H9 (cell line): ENCODE measurements around the gene GHRL. TPM values are rescaled to one million over a fixed set of nuclear protein-coding genes. Genes with fewer than 3 reads are reported as not detected.
A peak's percentile ranks its signal among the peaks of the same experiment; 100 is the strongest.

Experiments
- DNase-seq: peaks from one replicate; pipeline ENCODE4 v3.0.0-alpha.2; 2017
- H2AFZ ChIP-seq: one replicate; pipeline ENCODE4 v1.6.1; 2013; ENCODE audit warnings: mild to moderate bottlenecking, low read length, control low read depth, moderate library complexity
- H2AK5ac ChIP-seq: 2 replicates; pipeline ENCODE4 v1.6.1; 2013; ENCODE audit warnings: low read length, control low read depth, mixed read lengths; ENCODE audit not compliant: insufficient read length
- H2BK120ac ChIP-seq: one replicate; pipeline ENCODE4 v1.6.1; 2013; ENCODE audit warnings: low read depth, mild to moderate bottlenecking, low read length, control low read depth, inconsistent platforms; ENCODE audit not compliant: poor library complexity, severe bottlenecking
- H2BK12ac ChIP-seq: 2 replicates; pipeline ENCODE4 v1.6.1; 2013; ENCODE audit warnings: low read length, control low read depth, mixed read lengths, low read depth; ENCODE audit not compliant: insufficient read length
- H2BK15ac ChIP-seq: 2 replicates; pipeline ENCODE4 v1.6.1; 2013; ENCODE audit warnings: low read depth, low read length, control low read depth
- H2BK20ac ChIP-seq: one replicate; pipeline ENCODE4 v1.6.1; 2013; ENCODE audit warnings: low read depth, mild to moderate bottlenecking, low read length, control low read depth, inconsistent platforms; ENCODE audit not compliant: poor library complexity, severe bottlenecking
- H2BK5ac ChIP-seq: 2 replicates; pipeline ENCODE4 v1.6.1; 2013; ENCODE audit warnings: low read length, control low read depth, mixed read lengths; ENCODE audit not compliant: insufficient read length
- H3K14ac ChIP-seq: 2 replicates; pipeline ENCODE4 v1.6.1; 2013; ENCODE audit warnings: low read length, control low read depth; ENCODE audit not compliant: insufficient read depth
- H3K18ac ChIP-seq: 2 replicates; pipeline ENCODE4 v1.6.1; 2013; ENCODE audit warnings: low read depth, mild to moderate bottlenecking, mixed read lengths, low read length, control low read depth; ENCODE audit not compliant: insufficient read length
- H3K23ac ChIP-seq: 2 replicates; pipeline ENCODE4 v1.6.1; 2013; ENCODE audit warnings: low read length, control low read depth, mixed read lengths, low read depth; ENCODE audit not compliant: insufficient read length
- H3K23me2 ChIP-seq: 2 replicates; pipeline ENCODE4 v1.6.1; 2013; ENCODE audit warnings: low read depth, mild to moderate bottlenecking, mixed read lengths, low read length, control low read depth; ENCODE audit not compliant: insufficient read length, poor library complexity, severe bottlenecking
- H3K27ac ChIP-seq: 2 replicates; pipeline ENCODE4 v1.5.1; 2013; ENCODE audit warnings: low read length, control low read depth, mixed read lengths, low read depth; ENCODE audit not compliant: insufficient read length
- H3K27me3 ChIP-seq: 2 replicates; pipeline ENCODE4 v1.6.1; 2013; ENCODE audit warnings: low read length, control low read depth, inconsistent platforms; ENCODE audit not compliant: insufficient read depth
- H3K4ac ChIP-seq: 2 replicates; pipeline ENCODE4 v1.6.1; 2013; ENCODE audit warnings: low read depth, mild to moderate bottlenecking, control low read depth, inconsistent platforms, low read length, moderate library complexity
- H3K4me1 ChIP-seq: 2 replicates; pipeline ENCODE4 v1.6.1; 2013; ENCODE audit warnings: low read length, control low read depth, inconsistent platforms; ENCODE audit not compliant: insufficient read depth
- H3K4me2 ChIP-seq: 2 replicates; pipeline ENCODE4 v1.6.1; 2013; ENCODE audit warnings: low read length, control low read depth, mixed read lengths; ENCODE audit not compliant: insufficient read length, insufficient read depth
- H3K56ac ChIP-seq: 2 replicates; pipeline ENCODE4 v1.6.1; 2013; ENCODE audit warnings: low read depth, mild to moderate bottlenecking, mixed read lengths, low read length, control low read depth; ENCODE audit not compliant: insufficient read length
- H3K79me1 ChIP-seq: 2 replicates; pipeline ENCODE4 v1.6.1; 2013; ENCODE audit warnings: low read depth, mild to moderate bottlenecking, moderate library complexity, low read length, control low read depth, inconsistent platforms; ENCODE audit not compliant: insufficient read depth, poor library complexity, severe bottlenecking
- H3K79me2 ChIP-seq: 2 replicates; pipeline ENCODE4 v1.6.1; 2013; ENCODE audit warnings: low read length, control low read depth, inconsistent platforms; ENCODE audit not compliant: insufficient read depth
- H3K9ac ChIP-seq: 2 replicates; pipeline ENCODE4 v1.6.1; 2013; ENCODE audit warnings: low read length, control low read depth, mixed read lengths; ENCODE audit not compliant: insufficient read length; ENCODE audit errors: extremely low read depth
- H3K9me3 ChIP-seq: one replicate; pipeline ENCODE4 v1.6.1; 2013; ENCODE audit warnings: low read depth, low read length, inconsistent platforms; ENCODE audit not compliant: control insufficient read depth
- H3T11ph ChIP-seq: one replicate; pipeline ENCODE4 v1.6.1; 2013; ENCODE audit warnings: mild to moderate bottlenecking, low read length, control low read depth, inconsistent platforms
- H4K20me1 ChIP-seq: one replicate; pipeline ENCODE4 v1.6.1; 2013; ENCODE audit not compliant: control insufficient read depth, insufficient read length, insufficient read depth
- H4K5ac ChIP-seq: 2 replicates; pipeline ENCODE4 v1.6.1; 2013; ENCODE audit warnings: low read depth, mild to moderate bottlenecking, mixed read lengths, low read length, control low read depth; ENCODE audit not compliant: insufficient read length
- H4K8ac ChIP-seq: replicated peaks from 2 replicates; pipeline ENCODE4 v1.6.1; 2013; ENCODE audit warnings: low read length, control low read depth, mixed read lengths, low read depth; ENCODE audit not compliant: insufficient read length
- H4K91ac ChIP-seq: 2 replicates; pipeline ENCODE4 v1.6.1; 2013; ENCODE audit warnings: low read depth, mild to moderate bottlenecking, moderate library complexity, mixed read lengths, low read length, control low read depth; ENCODE audit not compliant: insufficient read length
- H3K27ac Mint-ChIP-seq, 3 experiments: 2 replicates in 2 of 3; 3 replicates in 1 of 3; pipeline ENCODE4 v1.8.0; 2020 to 2021; ENCODE audit warnings: mixed read lengths in 3 of 3, mild to moderate bottlenecking in 1 of 3, moderate library complexity in 1 of 3
- H3K27me3 Mint-ChIP-seq: 2 replicates; pipeline ENCODE4 v1.8.0; 2021; ENCODE audit warnings: low read depth, mild to moderate bottlenecking, moderate library complexity, mixed read lengths
- H3K36me3 Mint-ChIP-seq, 3 experiments: 2 replicates in 2 of 3; 3 replicates in 1 of 3; pipeline ENCODE4 v1.8.0; 2020 to 2021; ENCODE audit warnings: low read depth in 3 of 3, mixed read lengths in 3 of 3; ENCODE audit not compliant: insufficient read depth in 1 of 3
- H3K4me1 Mint-ChIP-seq, 2 experiments: 2 replicates each; pipeline ENCODE4 v1.8.0; 2020; ENCODE audit warnings: mixed read lengths in 2 of 2
- H3K4me3 Mint-ChIP-seq, 2 experiments: 2 replicates in 1 of 2; 3 replicates in 1 of 2; pipeline ENCODE4 v1.8.0; 2020 to 2021; ENCODE audit warnings: mild to moderate bottlenecking in 2 of 2, mixed read lengths in 2 of 2, moderate library complexity in 1 of 2
- H3K9me3 Mint-ChIP-seq, 2 experiments: 2 replicates in 1 of 2; 3 replicates in 1 of 2; pipeline ENCODE4 v1.8.0; 2020; ENCODE audit warnings: mild to moderate bottlenecking in 2 of 2, mixed read lengths in 2 of 2, moderate library complexity in 1 of 2
- CTCF ChIP-seq: fragments of 200-600 bp; sonication (generic); conservative IDR thresholded peaks from 3 replicates; pipeline ENCODE4 v1.8.0; 2021; ENCODE audit warnings: antibody characterized with exemption, mild to moderate bottlenecking
- WGBS: extraction: QIAGEN DNeasy Blood & Tissue Kit; methylation state at CpG from one replicate; pipeline ENCODE4 v1.1.7; 2013; ENCODE audit warnings: missing lambda C conversion rate, low lambda C conversion rate, mixed read lengths; ENCODE audit not compliant: insufficient read length; ENCODE audit errors: extremely low coverage; 5-methylcytosine and 5-hydroxymethylcytosine counted together
- total RNA-seq: library from RNA; stranded (reverse); gene quantifications from 2 replicates; pipeline ENCODE4 v1.2.1, GENCODE V29; 2021

The GHRL gene
- total RNA-seq, 1 experiment from 2014 or later: 1.3 TPM

DNA sequence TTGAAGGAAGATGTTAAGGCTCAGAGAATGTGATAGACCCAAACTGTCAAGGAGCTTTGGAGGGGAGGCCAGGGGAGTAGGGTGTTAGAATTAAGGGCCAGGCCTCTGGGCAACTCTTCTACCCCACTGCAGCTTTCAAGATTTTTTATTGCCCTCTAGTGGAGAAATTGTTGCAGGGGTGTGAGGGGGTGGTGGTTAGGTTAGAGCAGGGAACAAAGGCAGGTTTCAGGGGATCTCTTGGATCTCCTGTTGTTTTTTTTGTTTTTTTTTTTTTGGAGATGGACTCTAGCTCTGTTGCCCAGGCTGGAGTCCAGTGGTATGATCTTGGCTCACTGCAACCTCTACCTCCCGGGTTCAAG, 29.6 kb upstream of the GHRL start:
- Histone ChIP-seq H3K9ac (no peak overlapping the region), H4K5ac (no peak overlapping the region), H2BK12ac (no peak overlapping the region), H3K56ac (no peak overlapping the region), H3T11ph (no peak overlapping the region), H4K8ac (no peak overlapping the region), H3K9me3 (no peaks in the 10 kb centered on the region), H3K4me2 (no peak overlapping the region), H3K27ac (no peak overlapping the region), H3K14ac (no peak overlapping the region), H3K4ac (no peak overlapping the region), H2BK20ac (no peak overlapping the region), H4K91ac (no peak overlapping the region), H3K79me2 (peaks cover 12% of the 10 kb centered on the region), H2AK5ac (no peak overlapping the region), H2AFZ (no peak overlapping the region), H3K27me3 (no peaks in the 10 kb centered on the region), H3K4me1 (no peaks in the 10 kb centered on the region), H2BK120ac (no peak overlapping the region), H3K23ac (no peak overlapping the region), H3K23me2 (peaks cover 5% of the 10 kb centered on the region), H4K20me1 (no peaks in the 10 kb centered on the region), H2BK5ac (no peak overlapping the region), H3K18ac (peak overlapping the region; percentile 33), H3K79me1 (no peaks in the 10 kb centered on the region), H2BK15ac (no peak overlapping the region)
- Mint-ChIP-seq H3K4me1 (peaks cover 0 to 8% of the 10 kb centered on the region in 2 experiments; a peak in 3 of 4 replicates), H3K27me3 (peaks cover 27% of the 10 kb centered on the region), H3K27ac (peak overlapping the region in 1 of 3 experiments; percentile 33; a peak in 1 of 7 replicates), H3K9me3 (no peaks in the 10 kb centered on the region), H3K36me3 (peaks cover 11 to 21% (median 12%) of the 10 kb centered on the region in 3 experiments; a peak in 6 of 7 replicates), H3K4me3 (no peak overlapping the region)
- no CpG with 5 or more reads among the region's 1 CpG for WGBS
- TF ChIP-seq CTCF: peak; percentile 67
- DNase-seq: peak; percentile 52
